GM21360 (cell line): ENCODE measurements around the gene SAA1.
"Not testable (repeated sequence)": the region's sequence is repeated elsewhere in the genome, so short reads cannot be mapped to it uniquely, and the experiment has no call there.

Experiments used
- ATAC-seq: cut with Tn5 transposase; IDR thresholded peaks from one replicate; pipeline ENCODE4 v1.9.1; 2021; ENCODE audit warnings: mild to moderate bottlenecking, moderate library complexity; ENCODE audit not compliant: unreplicated experiment

Gene SAA1

GRCh38 chr11:18265949-18266348 is at the start of gene SAA1:
SAA1 (plus strand) TSS chr11:18266264; CDS start chr11:18266888, 624 bp downstream.
- no peak for ATAC-seq

DNA sequence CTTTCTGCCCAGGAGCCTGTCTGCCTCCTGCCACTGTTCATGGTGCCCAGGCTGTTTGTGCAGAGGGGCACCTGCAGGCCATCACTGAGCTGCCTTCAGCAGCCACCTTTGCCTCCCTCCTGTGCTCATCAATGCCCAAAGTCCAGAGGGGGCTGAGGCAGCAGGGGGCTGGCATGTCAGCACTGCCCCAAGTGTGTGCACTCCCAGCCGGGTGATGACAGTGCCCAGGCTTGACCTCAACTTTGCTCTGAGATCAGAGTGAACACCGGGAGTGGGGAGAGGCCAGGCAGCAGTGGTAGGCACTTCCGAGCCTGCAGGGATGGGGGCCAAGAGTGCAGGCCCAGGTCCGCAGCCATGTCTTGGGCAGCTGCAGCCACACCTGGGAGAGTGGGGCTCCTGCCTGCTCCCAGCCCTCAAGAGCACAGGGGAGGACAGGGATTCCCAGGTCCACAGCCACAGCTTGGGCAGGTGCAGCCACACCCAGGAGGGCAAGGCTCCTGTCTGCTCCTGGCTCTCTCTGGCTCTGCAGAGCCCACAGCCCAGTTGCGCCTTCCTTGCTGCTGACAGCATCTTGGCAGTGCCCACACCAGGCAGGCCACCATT is 44.7 kb upstream of the SAA1 start:
- no peak for ATAC-seq

- ATAC-seq, result no peak
Observed at GRCh38 chr11:18222814-18223421, 43.1 kb upstream of the SAA1 start.

- ATAC-seq, result no peak
Observed at GRCh38 chr11:18223591-18224387, 42.3 kb upstream of the SAA1 start.

DNA sequence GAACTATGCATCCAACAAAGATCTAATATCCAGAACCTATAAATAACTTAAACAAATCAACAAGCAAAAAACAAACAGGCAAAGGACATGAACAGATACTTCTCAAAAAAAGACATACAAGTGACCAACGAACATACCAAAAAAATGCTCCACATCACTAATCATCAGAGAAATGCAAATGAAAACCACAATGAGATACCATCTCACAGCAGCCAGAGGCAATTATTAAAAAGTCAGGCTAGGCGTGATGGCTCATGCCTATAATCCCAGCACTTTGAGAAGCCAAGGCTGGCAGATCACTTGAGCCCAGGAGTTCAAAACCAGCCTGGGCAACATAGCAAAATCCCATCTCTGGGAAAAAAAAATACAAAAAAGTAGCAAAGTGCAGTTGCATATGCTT is 40.2 kb upstream of the SAA1 start:
- ATAC-seq, result no peak

GRCh38 chr11:18229501-18229900 is 36.6 kb upstream of the SAA1 start:
- peak; percentile 90 for ATAC-seq

DNA sequence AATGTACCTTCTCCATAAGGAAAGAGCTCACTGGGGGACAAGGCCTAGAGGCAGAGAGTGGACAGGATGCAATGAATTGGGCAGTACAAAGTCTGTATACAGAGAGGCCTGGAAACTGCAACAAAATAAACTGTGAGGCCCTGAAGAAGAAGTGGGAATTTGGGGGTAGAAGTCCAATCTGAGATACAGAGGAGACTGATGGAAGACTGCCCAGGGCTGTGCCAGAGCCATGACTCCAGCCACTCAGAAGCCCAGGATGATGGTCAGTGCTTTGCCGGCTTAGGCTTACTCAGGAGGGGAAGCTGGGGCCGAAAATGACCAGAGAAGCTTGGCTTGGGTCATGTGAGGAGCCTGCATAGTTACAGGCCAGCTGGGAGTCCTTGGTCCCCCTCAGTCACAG is 35.2 kb upstream of the SAA1 start:
- ATAC-seq, result no peak

GRCh38 chr11:18233912-18234311 is 32.2 kb upstream of the SAA1 start:
- ATAC-seq, result no peak

- ATAC-seq, result no peak
Observed at GRCh38 chr11:18235394-18236334, 30.4 kb upstream of the SAA1 start.

- no peak for ATAC-seq
Observed at GRCh38 chr11:18236664-18237356, 29.3 kb upstream of the SAA1 start, which contains the start of gene SAA4. SAA4 (minus strand) TSS chr11:18236802; CDS start chr11:18235926, 876 bp downstream.

DNA sequence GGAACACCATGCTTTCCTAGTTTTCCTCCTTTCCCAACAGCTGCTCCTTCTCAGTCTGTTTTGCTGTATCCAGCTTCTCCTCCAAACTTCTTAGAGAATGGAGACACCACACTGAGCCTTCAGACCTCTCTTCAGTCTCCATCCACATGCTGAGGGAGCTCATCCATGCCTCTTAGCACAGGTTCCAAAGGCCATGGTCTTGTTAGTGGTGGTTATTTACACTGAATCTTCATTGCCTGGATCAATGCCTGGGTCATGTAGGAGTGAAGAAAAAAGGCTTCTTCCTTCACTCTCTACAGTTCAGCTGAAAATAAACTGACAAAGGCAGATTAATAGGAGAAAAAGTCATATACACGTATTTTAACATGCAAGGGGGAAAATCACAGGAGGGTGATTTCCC is 26.4 kb upstream of the SAA1 start:
- no peak for ATAC-seq

GRCh38 chr11:18243783-18244362 is 22.2 kb upstream of the SAA1 start:
- no peak for ATAC-seq

GRCh38 chr11:18245396-18245795 is 20.7 kb upstream of the SAA1 start:
- ATAC-seq, result no peak

DNA sequence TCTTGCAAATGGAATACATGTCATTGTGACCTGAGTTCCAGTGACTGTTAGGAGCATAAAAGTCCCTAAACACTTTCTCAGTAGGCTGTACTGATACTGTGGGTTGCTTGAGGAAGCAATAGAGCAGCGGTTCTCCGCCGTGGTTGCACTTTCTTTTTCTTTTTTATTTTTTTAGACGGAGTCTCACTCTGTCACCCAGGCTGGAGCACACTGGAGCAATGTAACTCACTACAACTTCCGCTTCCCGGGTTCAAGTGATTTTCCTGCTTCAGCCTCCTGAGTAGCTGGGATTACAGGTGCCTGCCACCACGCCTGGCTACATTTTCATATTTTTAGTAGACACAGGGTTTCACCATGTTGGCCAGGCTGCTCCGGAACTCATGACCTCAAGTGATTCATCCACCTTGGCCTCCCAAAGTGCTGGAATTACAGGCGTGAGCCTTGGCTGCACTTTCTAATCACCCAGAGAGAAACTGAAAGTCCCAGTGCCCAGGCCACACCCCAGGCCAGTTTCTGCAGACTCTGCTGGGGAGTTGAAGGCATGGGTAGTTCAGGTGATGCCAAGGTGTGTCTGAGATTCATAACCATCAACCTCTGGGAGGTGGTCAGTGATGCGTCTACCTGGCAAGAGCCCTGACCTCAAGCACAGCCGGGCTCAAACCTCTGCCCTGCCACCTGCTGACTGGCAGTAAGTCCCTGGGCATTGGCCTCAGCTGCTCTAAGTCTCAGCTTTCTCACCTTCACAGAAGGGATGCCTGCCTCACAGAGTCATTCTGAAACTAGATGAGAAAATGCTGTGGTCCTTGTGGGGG is 19.5 kb upstream of the SAA1 start:
- peak; percentile 65 for ATAC-seq

DNA sequence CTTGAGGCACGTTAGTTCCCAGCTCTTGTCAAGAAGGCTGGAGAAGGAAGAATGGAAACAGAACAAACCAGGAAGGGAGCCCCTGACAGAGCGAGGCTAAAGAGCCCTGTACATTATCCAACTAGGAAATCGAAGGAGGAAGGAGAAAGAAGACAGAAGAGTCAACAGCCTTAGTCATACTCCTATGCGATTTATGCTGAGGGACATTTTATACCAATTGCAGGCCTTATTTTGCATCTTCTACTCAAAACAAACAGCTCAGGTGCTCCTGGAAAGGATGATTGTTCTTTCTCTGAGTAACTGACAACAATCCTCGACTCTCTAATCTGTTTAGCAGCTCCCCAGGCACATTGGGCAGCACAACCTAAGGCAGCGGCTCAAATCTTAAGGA is 18.9 kb upstream of the SAA1 start:
- ATAC-seq, result not testable (repeated sequence)

DNA sequence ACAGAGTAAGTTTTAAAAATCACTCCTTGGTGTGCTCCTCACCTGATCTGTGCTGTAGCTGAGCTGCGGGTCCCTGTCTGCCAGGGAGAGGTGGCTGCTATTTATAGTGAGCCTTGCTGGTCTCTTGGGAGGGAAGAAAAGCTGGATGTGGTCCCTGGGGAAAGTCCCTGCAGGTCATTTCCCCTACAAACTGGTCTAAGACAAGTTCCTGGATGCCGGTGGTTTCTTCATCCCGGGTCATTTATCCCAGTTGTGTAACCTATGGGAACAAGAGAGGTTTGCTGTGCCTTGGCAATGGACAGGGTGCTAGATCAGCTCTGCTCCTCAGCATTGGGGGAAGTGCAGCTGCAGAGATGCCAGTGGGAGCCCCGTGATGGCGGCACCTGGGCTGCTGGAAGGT is 17.5 kb upstream of the SAA1 start, which contains the start of gene SAA2:
Gene SAA2, minus strand, starts transcription at position 108 of the 400 bp plus-strand sequence. CDS start 657 bp downstream, outside the sequence.
- no peak for ATAC-seq

- ATAC-seq, result no peak
Observed at GRCh38 chr11:18253233-18253632, 12.8 kb upstream of the SAA1 start.

DNA sequence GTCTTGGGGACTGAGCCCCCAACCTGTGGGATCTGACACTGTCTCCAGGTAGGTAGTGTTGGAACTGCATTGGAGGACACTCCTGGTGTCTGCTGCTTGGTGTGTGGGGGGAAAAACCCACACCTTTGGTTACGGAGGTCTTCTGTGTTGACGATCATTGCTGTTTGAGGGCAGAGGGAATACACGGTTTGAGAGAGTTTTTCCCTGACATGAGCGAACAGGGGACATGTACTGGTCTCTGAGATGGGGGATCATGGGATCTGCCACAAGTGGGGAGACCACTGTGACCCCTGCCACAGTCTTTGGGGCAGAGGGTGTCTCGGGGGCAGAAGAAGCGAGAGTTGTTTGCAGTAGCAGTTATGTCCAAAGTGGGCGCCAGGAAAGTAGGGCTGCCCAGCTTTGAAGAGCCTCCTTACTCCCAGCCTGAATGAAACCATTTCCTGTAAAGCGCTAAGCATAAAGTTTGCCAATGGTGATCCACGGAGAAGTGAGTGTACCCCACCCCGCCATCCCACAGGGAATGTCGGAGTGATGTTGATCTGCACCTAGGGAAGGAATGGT is 12.2 kb upstream of the SAA1 start:
- no peak for ATAC-seq
